NCI-H2196 (cell line): ENCODE data around the gene FMNL1.
A peak's percentile ranks its signal among the peaks of the same experiment; 100 is the strongest.

ENCODE experiments used
- DNase-seq: peaks from one replicate; lab custom pipeline; 2025; ENCODE audit not compliant: unreplicated experiment; lab: John Stamatoyannopoulos, UW

Gene FMNL1

GRCh38 chr17:45256114-45256966 is 34.7 kb downstream of the FMNL1 start:
- DNase-seq: peak; percentile 9

GRCh38 chr17:45257115-45257514 is 35.4 kb downstream of the FMNL1 start:
- no peak for DNase-seq

- DNase-seq: no peak
These were observed 37.3 kb downstream of the FMNL1 start for GRCh38 chr17:45258981-45259380.

- DNase-seq: no peak
These were observed 38.6 kb downstream of the FMNL1 start for GRCh38 chr17:45260204-45260783.

GRCh38 chr17:45261577-45262515 is 40.2 kb downstream of the FMNL1 start, which contains the start of gene SPATA32:
TSS of gene SPATA32 (minus strand) at chr17:45262094. CDS start at chr17:45262016, 78 bp downstream.
- DNase-seq: no peak

GRCh38 chr17:45262516-45263476 is 41.1 kb downstream of the FMNL1 start:
- no peak for DNase-seq

- DNase-seq: no peak
These were observed 41.8 kb downstream of the FMNL1 start for GRCh38 chr17:45263477-45263860.

- DNase-seq: no peak
These were observed 42.7 kb downstream of the FMNL1 start for GRCh38 chr17:45264430-45264829.

GRCh38 chr17:45264988-45265387 is 43.3 kb downstream of the FMNL1 start:
- DNase-seq: no peak

GRCh38 chr17:45265821-45266220 is 44.1 kb downstream of the FMNL1 start:
- no peak for DNase-seq

GRCh38 chr17:45266372-45266926 is 44.8 kb downstream of the FMNL1 start:
- DNase-seq: no peak

- no peak for DNase-seq
These were observed 45.9 kb downstream of the FMNL1 start for GRCh38 chr17:45267436-45268055.

- no peak for DNase-seq
These were observed 48.2 kb downstream of the FMNL1 start for GRCh38 chr17:45269912-45270311.

- DNase-seq: peak; percentile 17
These were observed 49.2 kb downstream of the FMNL1 start for GRCh38 chr17:45270828-45271418.

GRCh38 chr17:45271603-45272002 is 49.9 kb downstream of the FMNL1 start:
- DNase-seq: no peak

- DNase-seq: no peak
These were observed 51.9 kb downstream of the FMNL1 start for GRCh38 chr17:45273551-45273957.

- no peak for DNase-seq
These were observed 52.3 kb downstream of the FMNL1 start for GRCh38 chr17:45274033-45274432.

GRCh38 chr17:45276031-45276430 is 54.3 kb downstream of the FMNL1 start:
- no peak for DNase-seq

GRCh38 chr17:45277216-45277849 is 55.6 kb downstream of the FMNL1 start:
- peak; percentile 94 for DNase-seq
